WTC11 (cell line): ENCODE results near the gene PPIG. TPM values are rescaled to one million over a fixed set of nuclear protein-coding genes. Genes with fewer than 3 reads are reported as not detected.

Experiments used
- ATAC-seq: fragments of 200-7000 bp; cut with Tn5 transposase; 2 replicates; pipeline ENCODE4 v1.10.0; 2021; ENCODE audit warnings: mild to moderate bottlenecking, moderate library complexity
- CTCF ChIA-PET: fragments of 300-600 bp; sonication (Branson Sonifier 250); formaldehyde crosslinking; loops from one replicate; lab custom pipeline; 2021; ENCODE audit warnings: antibody characterized with exemption; lab: Charles Lee
- POLR2A ChIA-PET: fragments of 350-600 bp; sonication (Branson Sonifier 250); formaldehyde crosslinking; loops from one replicate; lab custom pipeline; 2021; ENCODE audit warnings: antibody characterized with exemption; lab: Charles Lee
- DNase-seq: peaks from one replicate; pipeline ENCODE4 v3.0.0; 2021; ENCODE audit warnings: low spot score
- H3K27ac Mint-ChIP-seq: 2 replicates; pipeline ENCODE4 v1.8.0; 2021; ENCODE audit warnings: mixed read lengths
- H3K27me3 Mint-ChIP-seq: 2 replicates; pipeline ENCODE4 v1.8.0; 2021; ENCODE audit warnings: low read depth, mild to moderate bottlenecking, moderate library complexity, mixed read lengths
- H3K36me3 Mint-ChIP-seq: 2 replicates; pipeline ENCODE4 v1.8.0; 2021; ENCODE audit warnings: mixed read lengths
- H3K4me1 Mint-ChIP-seq: 2 replicates; pipeline ENCODE4 v1.8.0; 2022; ENCODE audit warnings: mixed read lengths
- H3K4me3 Mint-ChIP-seq: 2 replicates; pipeline ENCODE4 v1.8.0; 2021; ENCODE audit warnings: mild to moderate bottlenecking, moderate library complexity, mixed read lengths
- H3K9me3 Mint-ChIP-seq: 2 replicates; pipeline ENCODE4 v1.8.0; 2021; ENCODE audit warnings: mixed read lengths
- CREB1 ChIP-seq: sonication (generic); formaldehyde crosslinking; IDR thresholded peaks from 2 replicates; pipeline ENCODE4 v1.8.0; 2023; ENCODE audit warnings: mild to moderate bottlenecking, missing genetic modification reagents
- GABPB1 ChIP-seq: sonication (generic); formaldehyde crosslinking; IDR thresholded peaks from 2 replicates; pipeline ENCODE4 v1.8.1; 2023; ENCODE audit warnings: mild to moderate bottlenecking, missing genetic modification reagents
- HMGA2 ChIP-seq: fragments of 250-450 bp; sonication (Bioruptor Pico); IDR thresholded peaks from 2 replicates; pipeline ENCODE4 v1.4.0; 2021; ENCODE audit warnings: mild to moderate bottlenecking, moderate library complexity
- JAZF1 ChIP-seq: fragments of 250-450 bp; sonication (Bioruptor Pico); IDR thresholded peaks from 2 replicates; pipeline ENCODE4 v1.9.0; 2021; ENCODE audit warnings: moderate library complexity, mild to moderate bottlenecking, inconsistent platforms
- NFE2L1 ChIP-seq: sonication (generic); formaldehyde crosslinking; IDR thresholded peaks from 2 replicates; pipeline ENCODE4 v1.8.1; 2023; ENCODE audit warnings: missing genetic modification reagents
- NR1H2 ChIP-seq: sonication (generic); formaldehyde crosslinking; IDR thresholded peaks from 2 replicates; pipeline ENCODE4 v1.9.0; 2021; ENCODE audit warnings: mild to moderate bottlenecking, moderate library complexity, missing genetic modification reagents
- NR2C2 ChIP-seq: sonication (generic); formaldehyde crosslinking; IDR thresholded peaks from 2 replicates; pipeline ENCODE4 v1.8.0; 2022; ENCODE audit warnings: mild to moderate bottlenecking, missing genetic modification reagents
- SOX15 ChIP-seq: fragments of 250-450 bp; sonication (Bioruptor Pico); IDR thresholded peaks from 2 replicates; pipeline ENCODE4 v1.9.0; 2021; ENCODE audit warnings: mild to moderate bottlenecking
- SP1 ChIP-seq: sonication (generic); formaldehyde crosslinking; conservative IDR thresholded peaks from 2 replicates; pipeline ENCODE4 v1.8.1; 2022; ENCODE audit warnings: missing genetic modification reagents
- ZNF232 ChIP-seq: sonication (generic); formaldehyde crosslinking; IDR thresholded peaks from 2 replicates; pipeline ENCODE4 v1.8.0; 2022; ENCODE audit warnings: mild to moderate bottlenecking, missing genetic modification reagents
- ZNF263 ChIP-seq: sonication (generic); formaldehyde crosslinking; IDR thresholded peaks from 2 replicates; pipeline ENCODE4 v1.8.1; 2022; ENCODE audit warnings: low read depth, mild to moderate bottlenecking, moderate library complexity, missing genetic modification reagents
- total RNA-seq: library from RNA; stranded (reverse); gene quantifications from 3 replicates; pipeline ENCODE4 v1.2.3, GENCODE V29; 2021
- TF ChIP-seq, protein P1 (sequence below): sonication (generic); formaldehyde crosslinking; IDR thresholded peaks from 2 replicates; pipeline ENCODE4 v1.8.1; 2023; ENCODE audit warnings: mild to moderate bottlenecking, moderate library complexity, missing genetic modification reagents
- TF ChIP-seq, protein P2 (sequence below): fragments of 250-450 bp; sonication (Bioruptor Pico); IDR thresholded peaks from 2 replicates; pipeline ENCODE4 v1.9.0; 2021; ENCODE audit warnings: mild to moderate bottlenecking, borderline replicate concordance
- TF ChIP-seq, protein P3 (sequence below): sonication (generic); formaldehyde crosslinking; IDR thresholded peaks from 2 replicates; pipeline ENCODE4 v1.8.1; 2023; ENCODE audit warnings: mild to moderate bottlenecking, missing genetic modification reagents
- TF ChIP-seq, protein P4 (sequence below): sonication (generic); formaldehyde crosslinking; IDR thresholded peaks from 2 replicates; pipeline ENCODE4 v1.8.0; 2022; ENCODE audit warnings: mild to moderate bottlenecking, missing genetic modification reagents
- TF ChIP-seq, protein P5 (sequence below): sonication (generic); formaldehyde crosslinking; IDR thresholded peaks from 2 replicates; pipeline ENCODE4 v1.8.1; 2022; ENCODE audit warnings: missing genetic modification reagents, borderline replicate concordance
- TF ChIP-seq, protein P6 (sequence below): fragments of 250-450 bp; sonication (Bioruptor Pico); IDR thresholded peaks from 2 replicates; pipeline ENCODE4 v2.1.2; 2022; ENCODE audit warnings: mild to moderate bottlenecking, moderate library complexity

The PPIG gene
- total RNA-seq, 1 experiment from 2014 or later = 77.7 TPM

DNA sequence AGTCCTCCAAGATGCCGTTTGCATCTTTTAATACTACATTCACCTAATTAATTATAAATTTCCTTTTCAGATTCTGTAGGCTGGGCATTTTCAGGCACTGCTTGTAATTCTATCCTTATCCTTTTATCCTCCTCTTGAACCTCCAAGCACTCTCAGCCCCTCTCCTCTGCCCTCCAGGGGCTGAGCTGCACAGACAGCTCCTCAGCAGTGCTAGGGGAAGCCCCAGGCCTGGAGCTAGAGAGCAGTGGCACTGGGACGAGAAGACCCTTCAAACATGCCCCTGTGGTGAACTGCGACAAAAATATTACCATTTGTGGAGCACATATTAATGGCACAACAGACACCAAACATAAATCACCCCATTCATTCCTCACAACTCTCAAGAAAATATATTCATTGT, 77.1 kb downstream of the PPIG start (continued):
- no peak for TF ChIP-seq GABPB1 (CRISPR knock-in tag)

DNA sequence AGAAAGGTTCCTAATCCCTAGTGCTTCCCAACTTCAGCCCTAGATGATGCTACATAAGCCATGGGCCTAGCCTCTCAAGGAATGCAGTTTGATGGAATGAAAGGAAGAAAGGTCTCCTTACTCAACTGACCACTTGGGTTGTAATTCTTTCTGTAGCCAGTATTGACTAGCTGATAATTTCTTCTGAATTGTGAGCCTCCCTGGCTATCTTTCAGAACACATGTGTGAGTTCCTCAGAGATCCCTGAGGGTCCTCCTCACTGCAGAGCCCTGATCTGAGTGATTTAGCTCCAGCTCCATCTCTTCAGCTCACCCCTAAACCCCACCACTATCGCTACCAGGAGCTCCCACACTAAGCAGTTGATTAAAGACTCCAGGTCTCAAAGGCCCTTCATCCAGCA, 78.6 kb downstream of the PPIG start:
- TF ChIP-seq JAZF1 (CRISPR knock-in tag) (no peak), NR2C2 (no peak), NR1H2 (CRISPR knock-in tag) (no peak), NFE2L1 (CRISPR knock-in tag) (no peak), CREB1 (no peak), SOX15 (CRISPR knock-in tag) (no peak), GABPB1 (CRISPR knock-in tag) (no peak), SP1 (CRISPR knock-in tag) (no peak), ZNF232 (no peak), HMGA2 (CRISPR knock-in tag) (no peak), ZNF263 (CRISPR knock-in tag) (no peak)
- TF ChIP-seq, protein P1, sequence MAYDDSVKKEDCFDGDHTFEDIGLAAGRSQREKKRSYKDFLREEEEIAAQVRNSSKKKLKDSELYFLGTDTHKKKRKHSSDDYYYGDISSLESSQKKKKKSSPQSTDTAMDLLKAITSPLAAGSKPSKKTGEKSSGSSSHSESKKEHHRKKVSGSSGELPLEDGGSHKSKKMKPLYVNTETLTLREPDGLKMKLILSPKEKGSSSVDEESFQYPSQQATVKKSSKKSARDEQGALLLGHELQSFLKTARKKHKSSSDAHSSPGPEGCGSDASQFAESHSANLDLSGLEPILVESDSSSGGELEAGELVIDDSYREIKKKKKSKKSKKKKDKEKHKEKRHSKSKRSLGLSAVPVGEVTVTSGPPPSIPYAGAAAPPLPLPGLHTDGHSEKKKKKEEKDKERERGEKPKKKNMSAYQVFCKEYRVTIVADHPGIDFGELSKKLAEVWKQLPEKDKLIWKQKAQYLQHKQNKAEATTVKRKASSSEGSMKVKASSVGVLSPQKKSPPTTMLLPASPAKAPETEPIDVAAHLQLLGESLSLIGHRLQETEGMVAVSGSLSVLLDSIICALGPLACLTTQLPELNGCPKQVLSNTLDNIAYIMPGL = no peak
- TF ChIP-seq, protein P2, sequence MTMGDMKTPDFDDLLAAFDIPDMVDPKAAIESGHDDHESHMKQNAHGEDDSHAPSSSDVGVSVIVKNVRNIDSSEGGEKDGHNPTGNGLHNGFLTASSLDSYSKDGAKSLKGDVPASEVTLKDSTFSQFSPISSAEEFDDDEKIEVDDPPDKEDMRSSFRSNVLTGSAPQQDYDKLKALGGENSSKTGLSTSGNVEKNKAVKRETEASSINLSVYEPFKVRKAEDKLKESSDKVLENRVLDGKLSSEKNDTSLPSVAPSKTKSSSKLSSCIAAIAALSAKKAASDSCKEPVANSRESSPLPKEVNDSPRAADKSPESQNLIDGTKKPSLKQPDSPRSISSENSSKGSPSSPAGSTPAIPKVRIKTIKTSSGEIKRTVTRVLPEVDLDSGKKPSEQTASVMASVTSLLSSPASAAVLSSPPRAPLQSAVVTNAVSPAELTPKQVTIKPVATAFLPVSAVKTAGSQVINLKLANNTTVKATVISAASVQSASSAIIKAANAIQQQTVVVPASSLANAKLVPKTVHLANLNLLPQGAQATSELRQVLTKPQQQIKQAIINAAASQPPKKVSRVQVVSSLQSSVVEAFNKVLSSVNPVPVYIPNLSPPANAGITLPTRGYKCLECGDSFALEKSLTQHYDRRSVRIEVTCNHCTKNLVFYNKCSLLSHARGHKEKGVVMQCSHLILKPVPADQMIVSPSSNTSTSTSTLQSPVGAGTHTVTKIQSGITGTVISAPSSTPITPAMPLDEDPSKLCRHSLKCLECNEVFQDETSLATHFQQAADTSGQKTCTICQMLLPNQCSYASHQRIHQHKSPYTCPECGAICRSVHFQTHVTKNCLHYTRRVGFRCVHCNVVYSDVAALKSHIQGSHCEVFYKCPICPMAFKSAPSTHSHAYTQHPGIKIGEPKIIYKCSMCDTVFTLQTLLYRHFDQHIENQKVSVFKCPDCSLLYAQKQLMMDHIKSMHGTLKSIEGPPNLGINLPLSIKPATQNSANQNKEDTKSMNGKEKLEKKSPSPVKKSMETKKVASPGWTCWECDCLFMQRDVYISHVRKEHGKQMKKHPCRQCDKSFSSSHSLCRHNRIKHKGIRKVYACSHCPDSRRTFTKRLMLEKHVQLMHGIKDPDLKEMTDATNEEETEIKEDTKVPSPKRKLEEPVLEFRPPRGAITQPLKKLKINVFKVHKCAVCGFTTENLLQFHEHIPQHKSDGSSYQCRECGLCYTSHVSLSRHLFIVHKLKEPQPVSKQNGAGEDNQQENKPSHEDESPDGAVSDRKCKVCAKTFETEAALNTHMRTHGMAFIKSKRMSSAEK (CRISPR knock-in tag) = no peak
- TF ChIP-seq, protein P3, sequence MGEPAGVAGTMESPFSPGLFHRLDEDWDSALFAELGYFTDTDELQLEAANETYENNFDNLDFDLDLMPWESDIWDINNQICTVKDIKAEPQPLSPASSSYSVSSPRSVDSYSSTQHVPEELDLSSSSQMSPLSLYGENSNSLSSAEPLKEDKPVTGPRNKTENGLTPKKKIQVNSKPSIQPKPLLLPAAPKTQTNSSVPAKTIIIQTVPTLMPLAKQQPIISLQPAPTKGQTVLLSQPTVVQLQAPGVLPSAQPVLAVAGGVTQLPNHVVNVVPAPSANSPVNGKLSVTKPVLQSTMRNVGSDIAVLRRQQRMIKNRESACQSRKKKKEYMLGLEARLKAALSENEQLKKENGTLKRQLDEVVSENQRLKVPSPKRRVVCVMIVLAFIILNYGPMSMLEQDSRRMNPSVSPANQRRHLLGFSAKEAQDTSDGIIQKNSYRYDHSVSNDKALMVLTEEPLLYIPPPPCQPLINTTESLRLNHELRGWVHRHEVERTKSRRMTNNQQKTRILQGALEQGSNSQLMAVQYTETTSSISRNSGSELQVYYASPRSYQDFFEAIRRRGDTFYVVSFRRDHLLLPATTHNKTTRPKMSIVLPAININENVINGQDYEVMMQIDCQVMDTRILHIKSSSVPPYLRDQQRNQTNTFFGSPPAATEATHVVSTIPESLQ (CRISPR knock-in tag) = no peak
- TF ChIP-seq, protein P4, sequence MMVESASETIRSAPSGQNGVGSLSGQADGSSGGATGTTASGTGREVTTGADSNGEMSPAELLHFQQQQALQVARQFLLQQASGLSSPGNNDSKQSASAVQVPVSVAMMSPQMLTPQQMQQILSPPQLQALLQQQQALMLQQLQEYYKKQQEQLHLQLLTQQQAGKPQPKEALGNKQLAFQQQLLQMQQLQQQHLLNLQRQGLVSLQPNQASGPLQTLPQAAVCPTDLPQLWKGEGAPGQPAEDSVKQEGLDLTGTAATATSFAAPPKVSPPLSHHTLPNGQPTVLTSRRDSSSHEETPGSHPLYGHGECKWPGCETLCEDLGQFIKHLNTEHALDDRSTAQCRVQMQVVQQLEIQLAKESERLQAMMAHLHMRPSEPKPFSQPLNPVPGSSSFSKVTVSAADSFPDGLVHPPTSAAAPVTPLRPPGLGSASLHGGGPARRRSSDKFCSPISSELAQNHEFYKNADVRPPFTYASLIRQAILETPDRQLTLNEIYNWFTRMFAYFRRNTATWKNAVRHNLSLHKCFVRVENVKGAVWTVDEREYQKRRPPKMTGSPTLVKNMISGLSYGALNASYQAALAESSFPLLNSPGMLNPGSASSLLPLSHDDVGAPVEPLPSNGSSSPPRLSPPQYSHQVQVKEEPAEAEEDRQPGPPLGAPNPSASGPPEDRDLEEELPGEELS = no peak
- TF ChIP-seq, protein P5, sequence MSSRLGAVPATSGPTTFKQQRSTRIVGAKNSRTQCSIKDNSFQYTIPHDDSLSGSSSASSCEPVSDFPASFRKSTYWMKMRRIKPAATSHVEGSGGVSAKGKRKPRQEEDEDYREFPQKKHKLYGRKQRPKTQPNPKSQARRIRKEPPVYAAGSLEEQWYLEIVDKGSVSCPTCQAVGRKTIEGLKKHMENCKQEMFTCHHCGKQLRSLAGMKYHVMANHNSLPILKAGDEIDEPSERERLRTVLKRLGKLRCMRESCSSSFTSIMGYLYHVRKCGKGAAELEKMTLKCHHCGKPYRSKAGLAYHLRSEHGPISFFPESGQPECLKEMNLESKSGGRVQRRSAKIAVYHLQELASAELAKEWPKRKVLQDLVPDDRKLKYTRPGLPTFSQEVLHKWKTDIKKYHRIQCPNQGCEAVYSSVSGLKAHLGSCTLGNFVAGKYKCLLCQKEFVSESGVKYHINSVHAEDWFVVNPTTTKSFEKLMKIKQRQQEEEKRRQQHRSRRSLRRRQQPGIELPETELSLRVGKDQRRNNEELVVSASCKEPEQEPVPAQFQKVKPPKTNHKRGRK (CRISPR knock-in tag) = no peak
- TF ChIP-seq, protein P6, sequence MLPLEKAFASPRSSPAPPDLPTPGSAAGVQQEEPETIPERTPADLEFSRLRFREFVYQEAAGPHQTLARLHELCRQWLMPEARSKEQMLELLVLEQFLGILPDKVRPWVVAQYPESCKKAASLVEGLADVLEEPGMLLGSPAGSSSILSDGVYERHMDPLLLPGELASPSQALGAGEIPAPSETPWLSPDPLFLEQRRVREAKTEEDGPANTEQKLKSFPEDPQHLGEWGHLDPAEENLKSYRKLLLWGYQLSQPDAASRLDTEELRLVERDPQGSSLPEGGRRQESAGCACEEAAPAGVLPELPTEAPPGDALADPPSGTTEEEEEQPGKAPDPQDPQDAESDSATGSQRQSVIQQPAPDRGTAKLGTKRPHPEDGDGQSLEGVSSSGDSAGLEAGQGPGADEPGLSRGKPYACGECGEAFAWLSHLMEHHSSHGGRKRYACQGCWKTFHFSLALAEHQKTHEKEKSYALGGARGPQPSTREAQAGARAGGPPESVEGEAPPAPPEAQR (CRISPR knock-in tag) = no peak
- Mint-ChIP-seq H3K27me3 (peaks cover 2% of the 10 kb centered on the region; the same call in 1 of the 2 replicates), H3K4me1 (no peaks in the 10 kb centered on the region), H3K36me3 (no peaks in the 10 kb centered on the region), H3K27ac (no peak overlapping the region), H3K4me3 (no peak overlapping the region), H3K9me3 (no peaks in the 10 kb centered on the region)
- no peak for DNase-seq
- ChIA-PET POLR2A (no interaction called here), CTCF (no interaction called here)
- no peak for ATAC-seq
